OCI-LY1 (cell line): Measurements from ENCODE around the gene KCTD16.

Source experiments
- H2AFZ ChIP-seq: fragments of 200-600 bp; sonication (generic), shearing (Covaris generic); 2 replicates; pipeline ENCODE4 v1.6.0; 2014; ENCODE audit warnings: antibody characterized with exemption, mild to moderate bottlenecking, low read length
- H3F3A ChIP-seq: fragments of 200-600 bp; sonication (generic), shearing (Covaris generic); 2 replicates; pipeline ENCODE4 v1.6.0; 2014; ENCODE audit warnings: mild to moderate bottlenecking, antibody characterized with exemption, low read length, moderate library complexity; ENCODE audit not compliant: insufficient read depth
- H3K27ac ChIP-seq: fragments of 200-600 bp; sonication (generic); 2 replicates; pipeline ENCODE4 v1.5.1; 2014; ENCODE audit warnings: low read length, mixed run types, mild to moderate bottlenecking, low read depth; ENCODE audit not compliant: poor library complexity, severe bottlenecking
- H3K27me3 ChIP-seq: fragments of 200-600 bp; sonication (generic); 2 replicates; pipeline ENCODE4 v1.6.0; 2014; ENCODE audit warnings: antibody characterized with exemption, mild to moderate bottlenecking, low read length, moderate library complexity; ENCODE audit not compliant: insufficient read depth
- H3K36me3 ChIP-seq: fragments of 200-600 bp; sonication (generic); 2 replicates; pipeline ENCODE4 v1.6.1; 2014; ENCODE audit warnings: mild to moderate bottlenecking, antibody characterized with exemption, low read length, moderate library complexity, mixed read lengths; ENCODE audit not compliant: insufficient read depth
- H3K4me1 ChIP-seq: fragments of 200-600 bp; sonication (generic); 2 replicates; pipeline ENCODE4 v1.5.1; 2014; ENCODE audit warnings: mild to moderate bottlenecking, low read length, moderate library complexity; ENCODE audit not compliant: insufficient read depth, severe bottlenecking
- H3K4me2 ChIP-seq: fragments of 200-600 bp; sonication (generic), shearing (Covaris generic); 2 replicates; pipeline ENCODE4 v1.6.1; 2014; ENCODE audit warnings: low read length
- H3K4me3 ChIP-seq: fragments of 200-600 bp; sonication (generic); 2 replicates; pipeline ENCODE4 v1.5.1; 2014; ENCODE audit warnings: low read length, low read depth, mild to moderate bottlenecking, mixed read lengths; ENCODE audit not compliant: poor library complexity, severe bottlenecking
- H3K79me2 ChIP-seq: fragments of 200-600 bp; shearing (Covaris generic); 2 replicates; pipeline ENCODE4 v1.6.1; 2016; ENCODE audit warnings: mixed run types, low read length, mixed read lengths; ENCODE audit not compliant: insufficient read depth
- H3K9ac ChIP-seq: fragments of 200-600 bp; sonication (generic), shearing (Covaris generic); 2 replicates; pipeline ENCODE4 v1.6.1; 2014; ENCODE audit warnings: mild to moderate bottlenecking, low read length, mixed read lengths
- H3K9me2 ChIP-seq: fragments of 200-600 bp; sonication (generic), shearing (Covaris generic); 2 replicates; pipeline ENCODE4 v1.6.1; 2014; ENCODE audit warnings: low read depth, mild to moderate bottlenecking, low read length, mixed read lengths
- H3K9me3 ChIP-seq: fragments of 200-600 bp; shearing (Covaris generic); 2 replicates; pipeline ENCODE4 v1.6.1; 2014; ENCODE audit warnings: low read length, mixed read lengths
- H4K20me1 ChIP-seq: fragments of 200-600 bp; sonication (generic), shearing (Covaris generic); 2 replicates; pipeline ENCODE4 v1.6.0; 2016; ENCODE audit warnings: mild to moderate bottlenecking, low read length; ENCODE audit not compliant: insufficient read depth
- CTCF ChIP-seq: fragments of 200-600 bp; sonication (generic), shearing (Covaris generic); IDR thresholded peaks from 2 replicates; pipeline ENCODE4 v1.5.1; 2017; ENCODE audit warnings: mild to moderate bottlenecking, antibody characterized with exemption, low read length, moderate library complexity, mixed read lengths
- EZH2 ChIP-seq: fragments of 200-600 bp; sonication (generic), shearing (Covaris generic); IDR thresholded peaks from 2 replicates; pipeline ENCODE4 v1.8.0; 2017; ENCODE audit warnings: borderline replicate concordance, mixed run types, mild to moderate bottlenecking, antibody characterized with exemption, low read length, moderate library complexity, mixed read lengths

Gene KCTD16

GRCh38 chr5:144511580-144512072 lies 341.0 kb downstream of the KCTD16 start:
- H3K9me2 ChIP-seq = no peaks in the 10 kb centered on the region
- no peaks in the 10 kb centered on the region for H3K27me3 ChIP-seq
- no peaks in the 10 kb centered on the region for H3K79me2 ChIP-seq
- H3K4me3 ChIP-seq = no peak overlapping the region
- H4K20me1 ChIP-seq = no peaks in the 10 kb centered on the region
- H3F3A ChIP-seq = no peaks in the 10 kb centered on the region
- H3K27ac ChIP-seq = no peak overlapping the region
- H3K36me3 ChIP-seq = no peaks in the 10 kb centered on the region
- H2AFZ ChIP-seq = no peak overlapping the region
- H3K9me3 ChIP-seq = no peaks in the 10 kb centered on the region
- no peak overlapping the region for H3K4me2 ChIP-seq
- TF ChIP-seq EZH2 (no peak), CTCF (no peak)
- no peak overlapping the region for H3K9ac ChIP-seq
- H3K4me1 ChIP-seq = no peaks in the 10 kb centered on the region

GRCh38 chr5:144522698-144523097 lies 352.0 kb downstream of the KCTD16 start:
- H4K20me1 ChIP-seq = no peaks in the 10 kb centered on the region
- no peaks in the 10 kb centered on the region for H3K9me2 ChIP-seq
- H3K9me3 ChIP-seq = no peaks in the 10 kb centered on the region
- TF ChIP-seq CTCF (no peak), EZH2 (no peak)
- no peak overlapping the region for H3K9ac ChIP-seq
- no peaks in the 10 kb centered on the region for H3K27me3 ChIP-seq
- H3F3A ChIP-seq = no peaks in the 10 kb centered on the region
- H3K27ac ChIP-seq = no peak overlapping the region
- no peak overlapping the region for H3K4me2 ChIP-seq
- no peaks in the 10 kb centered on the region for H3K36me3 ChIP-seq
- no peak overlapping the region for H3K4me3 ChIP-seq
- H3K4me1 ChIP-seq = no peaks in the 10 kb centered on the region
- no peak overlapping the region for H2AFZ ChIP-seq
- H3K79me2 ChIP-seq = no peaks in the 10 kb centered on the region

- no peaks in the 10 kb centered on the region for H3K9me3 ChIP-seq
- no peak overlapping the region for H3K9ac ChIP-seq
- no peaks in the 10 kb centered on the region for H3K36me3 ChIP-seq
- TF ChIP-seq EZH2 (no peak), CTCF (no peak)
- H4K20me1 ChIP-seq = no peaks in the 10 kb centered on the region
- no peak overlapping the region for H3K27ac ChIP-seq
- no peaks in the 10 kb centered on the region for H3K9me2 ChIP-seq
- H3K4me1 ChIP-seq = no peaks in the 10 kb centered on the region
- H3K27me3 ChIP-seq = no peaks in the 10 kb centered on the region
- H3K4me3 ChIP-seq = no peak overlapping the region
- no peak overlapping the region for H3K4me2 ChIP-seq
- no peaks in the 10 kb centered on the region for H3F3A ChIP-seq
- no peaks in the 10 kb centered on the region for H3K79me2 ChIP-seq
- H2AFZ ChIP-seq = no peak overlapping the region
These were observed 354.3 kb downstream of the KCTD16 start for GRCh38 chr5:144525000-144525399.
